ENCODE results near the gene CADM2.

- TF ChIP-seq EZH2 (IDR thresholded peaks at IDR 0.05) (no peak), POLR2AphosphoS5 (IDR thresholded peaks at IDR 0.05; ENCODE audit: borderline replicate concordance, low read depth, low read length) (no peak)
Observed at GRCh38 chr3:85862893-85863455, 904.2 kb downstream of the CADM2 start.

All from SK-N-MC (cell line).